Mesenteric fat pad (tissue), 1 donor: ENCODE data around the gene ABCC1. TPM values are rescaled to one million over a fixed set of nuclear protein-coding genes. Genes with fewer than 3 reads are reported as not detected.
"Not testable (repeated sequence)": the region's sequence is repeated elsewhere in the genome, so short reads cannot be mapped to it uniquely, and the experiment has no call there.

Experiments used
- DNase-seq: peaks from one replicate; pipeline ENCODE4 v3.0.0-alpha.2; 2020; ENCODE audit warnings: low spot score
- long read RNA-seq: library from polyadenylated mRNA; unstranded; transcript quantifications from one replicate; pipeline ENCODE4 v2.0.0, GENCODE V29; 2020
- total RNA-seq: library from RNA; stranded (reverse); fragmentation: NEBNext Ultra II Directional; extraction: Animal tissue kit (Norgen Biotek cat#: 25700); gene quantifications from one replicate; pipeline ENCODE4 v1.2.1, GENCODE V29; 2021
- donor health status: DM: yes; HTN: yes; CAD: no.

The ABCC1 gene
- total RNA-seq = 42.8 TPM
- long read RNA-seq, partial matches to known transcripts = 6 of 28 reads
- long read RNA-seq, other reads (novel, unspliced or antisense) = 22 of 28 reads

DNA sequence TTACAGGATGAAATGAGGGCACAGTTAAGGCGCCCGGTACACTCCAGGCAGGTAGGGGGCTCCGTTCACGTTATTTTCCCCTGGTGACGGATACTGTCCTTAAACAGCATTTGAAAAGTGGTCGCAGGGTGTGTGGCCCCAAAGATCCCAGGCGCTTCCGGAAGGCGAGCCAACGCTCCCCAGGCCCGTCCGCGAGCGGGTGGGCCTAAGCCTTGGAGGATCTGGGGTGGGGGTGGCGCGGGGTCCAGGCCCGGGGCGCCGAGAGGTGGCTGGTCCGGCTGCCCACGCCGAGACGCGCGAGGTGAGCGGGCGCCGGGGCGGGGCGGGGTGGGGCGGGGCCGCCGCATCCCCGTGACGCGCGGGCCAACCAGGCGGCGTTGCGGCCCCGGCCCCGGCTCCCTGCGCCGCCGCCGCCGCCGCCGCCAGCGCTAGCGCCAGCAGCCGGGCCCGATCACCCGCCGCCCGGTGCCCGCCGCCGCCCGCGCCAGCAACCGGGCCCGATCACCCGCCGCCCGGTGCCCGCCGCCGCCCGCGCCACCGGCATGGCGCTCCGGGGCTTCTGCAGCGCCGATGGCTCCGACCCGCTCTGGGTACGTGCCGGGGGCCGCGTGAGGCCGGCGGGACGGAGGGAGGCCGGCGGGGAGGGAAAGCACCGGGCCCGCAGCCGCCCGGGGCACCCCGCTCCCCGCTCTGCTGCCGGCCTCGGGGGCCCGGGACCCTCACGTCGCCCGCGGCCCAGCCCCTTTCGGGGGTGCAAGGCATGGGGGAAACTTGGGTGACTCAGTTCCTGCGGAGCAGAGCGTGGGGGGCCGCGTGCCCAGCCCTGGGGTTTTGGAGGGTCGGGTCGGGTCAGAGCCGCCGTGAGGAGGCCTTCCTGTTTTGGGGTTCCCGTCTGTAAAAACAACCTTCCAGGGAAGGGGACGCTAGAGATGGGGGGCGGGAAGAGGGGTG, at the start of gene ABCC1:
ABCC1 (plus strand) TSS at position 407 of the 951 bp plus-strand sequence; CDS start at position 543, 136 bp downstream.
- DNase-seq = no peak

- DNase-seq = no peak
Measured at GRCh38 chr16:15900357-15900756, 49.1 kb upstream of the ABCC1 start.

- DNase-seq = no peak
Measured at GRCh38 chr16:15900901-15901500, 48.4 kb upstream of the ABCC1 start.

DNA sequence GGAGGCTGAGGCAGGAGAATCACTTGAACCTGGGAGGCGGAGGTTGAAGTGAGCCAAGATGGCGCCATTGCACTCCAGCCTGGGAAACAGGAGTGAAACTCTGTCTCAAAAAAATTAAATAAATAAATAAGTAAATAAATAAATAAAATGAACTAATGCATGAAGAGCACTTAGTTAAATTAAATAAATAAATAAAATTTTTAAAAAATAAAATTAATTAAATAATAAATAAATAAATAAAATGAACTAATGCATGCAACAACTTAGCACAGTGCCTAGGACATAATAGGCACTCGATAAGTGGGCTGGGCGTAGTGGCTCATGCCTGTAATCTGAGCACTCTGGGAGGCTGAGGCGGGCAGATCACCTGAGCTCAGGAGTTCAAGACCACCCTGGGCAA, 45.5 kb upstream of the ABCC1 start:
- no peak for DNase-seq

DNA sequence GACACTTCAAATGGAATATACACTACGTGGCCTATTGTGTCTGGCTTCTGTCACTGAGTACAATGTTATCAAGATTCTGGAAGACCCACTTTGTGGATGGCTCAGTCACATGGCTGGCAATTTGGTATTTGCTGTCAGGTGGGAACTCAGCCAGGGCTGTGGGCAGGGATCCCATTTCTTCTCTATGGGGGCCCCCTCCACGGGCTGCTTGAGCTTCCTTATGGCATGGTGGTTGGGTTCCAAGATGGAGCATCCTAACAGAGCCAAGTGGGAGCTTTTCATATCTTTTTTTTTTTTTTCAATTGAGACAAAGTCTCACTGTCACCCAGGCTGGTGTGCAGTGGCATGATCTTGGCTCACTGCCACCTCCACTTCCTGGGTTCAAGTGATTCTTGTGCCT, 43.0 kb upstream of the ABCC1 start:
- peak; percentile 45 for DNase-seq

- DNase-seq = peak; percentile 55
Measured at GRCh38 chr16:15907863-15908478, 41.4 kb upstream of the ABCC1 start.

- DNase-seq = no peak
Measured at GRCh38 chr16:15911198-15911597, 38.2 kb upstream of the ABCC1 start.

- DNase-seq = peak; percentile 43
Measured at GRCh38 chr16:15913046-15913698, 36.2 kb upstream of the ABCC1 start.

- DNase-seq = peak; percentile 35
Measured at GRCh38 chr16:15915555-15916081, 33.8 kb upstream of the ABCC1 start.

DNA sequence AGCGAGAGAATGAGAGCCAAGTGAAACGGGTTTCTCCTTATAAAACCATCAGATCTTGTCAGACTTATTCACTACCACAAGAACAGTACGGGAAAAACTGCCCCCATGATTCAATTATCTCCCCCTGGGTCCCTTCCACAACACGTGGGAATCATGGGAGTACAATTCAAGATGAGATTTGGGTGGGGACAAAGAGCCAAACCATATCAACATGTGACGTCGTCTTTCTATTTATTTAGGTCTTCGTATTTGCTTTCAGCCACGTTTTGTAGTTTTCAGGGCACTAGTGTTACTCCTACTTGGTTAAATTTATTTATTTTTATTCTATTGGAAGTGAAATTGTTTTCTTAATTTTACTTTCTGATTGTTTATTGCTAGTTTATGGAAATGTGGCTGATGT, 33.1 kb upstream of the ABCC1 start:
- no peak for DNase-seq

DNA sequence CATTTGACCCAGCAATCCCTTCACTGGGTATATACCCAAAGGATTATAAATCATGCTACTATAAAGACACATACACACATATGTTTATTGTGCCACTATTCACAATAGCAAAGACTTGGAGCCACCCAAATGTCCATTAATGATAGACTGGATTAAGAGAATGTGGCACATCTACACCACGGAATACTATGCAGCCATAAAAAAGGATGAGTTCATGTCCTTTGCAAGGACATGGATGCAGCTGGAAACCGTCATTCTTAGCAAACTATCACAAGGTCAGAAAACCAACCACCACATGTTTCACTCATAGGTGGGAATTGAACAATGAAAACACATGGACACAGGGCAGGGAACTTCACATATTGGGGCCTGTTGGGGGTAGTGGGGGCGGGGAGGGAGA, 31.1 kb upstream of the ABCC1 start:
- DNase-seq = not testable (repeated sequence)

DNA sequence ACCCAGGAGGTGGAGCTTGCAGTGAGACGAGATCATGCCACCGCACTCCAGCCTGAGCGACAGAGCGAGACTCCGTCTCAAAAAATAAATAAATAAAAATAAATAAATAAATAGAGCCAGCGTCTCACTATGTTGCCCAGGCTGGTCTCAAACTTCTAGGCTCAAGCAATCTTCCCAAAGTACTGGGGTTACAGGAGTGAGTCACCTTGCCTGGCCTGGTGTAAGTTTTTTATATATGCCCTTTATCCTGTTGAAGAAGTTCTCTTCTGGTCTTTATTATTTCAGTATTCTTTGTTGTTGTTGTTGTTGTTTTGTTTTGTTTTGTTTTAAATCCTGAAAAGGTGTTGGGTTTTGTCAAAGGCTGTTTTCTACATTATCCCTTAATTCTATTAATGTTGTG, 30.1 kb upstream of the ABCC1 start:
- DNase-seq = no peak

- DNase-seq = no peak
Measured at GRCh38 chr16:15924996-15925395, 24.4 kb upstream of the ABCC1 start.

GRCh38 chr16:15925631-15926030, 23.8 kb upstream of the ABCC1 start:
- no peak for DNase-seq

GRCh38 chr16:15928261-15929104, 20.9 kb upstream of the ABCC1 start:
- DNase-seq = no peak

GRCh38 chr16:15932939-15933338, 16.5 kb upstream of the ABCC1 start:
- DNase-seq = no peak

- no peak for DNase-seq
Measured at GRCh38 chr16:15933781-15934180, 15.6 kb upstream of the ABCC1 start.

DNA sequence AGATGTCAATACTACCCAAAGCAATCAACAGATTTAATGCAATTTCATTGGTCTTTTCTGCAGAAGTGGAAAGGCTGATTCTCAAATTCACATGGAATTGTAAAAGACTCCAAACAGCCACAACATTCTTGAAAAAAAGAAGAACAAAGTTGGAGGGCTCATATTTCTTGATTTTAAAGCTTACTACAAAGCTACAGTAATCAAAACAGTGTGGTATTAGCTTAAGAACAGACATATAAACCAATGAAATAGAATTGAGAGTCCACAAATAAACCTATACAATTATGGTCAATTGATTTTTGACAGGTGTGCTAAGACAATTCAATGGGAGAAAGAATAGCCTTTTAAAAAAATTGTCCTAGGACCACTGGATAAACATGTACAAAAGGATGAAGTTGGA, 14.4 kb upstream of the ABCC1 start:
- DNase-seq = no peak

- peak; percentile 53 for DNase-seq
Measured at GRCh38 chr16:15936809-15937208, 12.6 kb upstream of the ABCC1 start.
